ENCODE results near the gene SNAP25.

SNAP25 gene

GRCh38 chr20:10216146-10216791 is 2.4 kb upstream of the SNAP25 start:
- peak; percentile 2 for DNase-seq (ENCODE audit: low read depth, low spot score)

GRCh38 chr20:10217721-10218410 is 764 bp upstream of the SNAP25 start:
- DNase-seq (ENCODE audit: low read depth, low spot score) = peak; percentile 80

- peak; percentile 85 for DNase-seq (ENCODE audit: low read depth, low spot score)
Measured at GRCh38 chr20:10219452-10219791, 792 bp downstream of the SNAP25 start.

- no peak for DNase-seq (ENCODE audit: low read depth, low spot score)
Measured at GRCh38 chr20:10219993-10220750, 1.5 kb downstream of the SNAP25 start.

- no peak for DNase-seq (ENCODE audit: low read depth, low spot score)
Measured at GRCh38 chr20:10221021-10221420, 2.4 kb downstream of the SNAP25 start.

GRCh38 chr20:10225439-10226060 is 6.9 kb downstream of the SNAP25 start:
- peak; percentile 39 for DNase-seq (ENCODE audit: low read depth, low spot score)

GRCh38 chr20:10228330-10228729 is 9.7 kb downstream of the SNAP25 start:
- DNase-seq (ENCODE audit: low read depth, low spot score) = no peak

GRCh38 chr20:10231290-10231689 is 12.7 kb downstream of the SNAP25 start:
- no peak for DNase-seq (ENCODE audit: low read depth, low spot score)

- DNase-seq (ENCODE audit: low read depth, low spot score) = no peak
Measured at GRCh38 chr20:10236540-10237533, 18.2 kb downstream of the SNAP25 start.

- DNase-seq (ENCODE audit: low read depth, low spot score) = no peak
Measured at GRCh38 chr20:10239954-10240353, 21.3 kb downstream of the SNAP25 start.

- DNase-seq (ENCODE audit: low read depth, low spot score) = no peak
Measured at GRCh38 chr20:10240655-10241054, 22.0 kb downstream of the SNAP25 start.

GRCh38 chr20:10242166-10242565 is 23.5 kb downstream of the SNAP25 start:
- DNase-seq (ENCODE audit: low read depth, low spot score) = no peak

GRCh38 chr20:10247440-10247839 is 28.8 kb downstream of the SNAP25 start:
- DNase-seq (ENCODE audit: low read depth, low spot score) = no peak

GRCh38 chr20:10249048-10249770 is 30.6 kb downstream of the SNAP25 start:
- no peak for DNase-seq (ENCODE audit: low read depth, low spot score)

GRCh38 chr20:10249822-10250221 is 31.2 kb downstream of the SNAP25 start:
- no peak for DNase-seq (ENCODE audit: low read depth, low spot score)

- no peak for DNase-seq (ENCODE audit: low read depth, low spot score)
Measured at GRCh38 chr20:10250902-10251301, 32.3 kb downstream of the SNAP25 start.

- DNase-seq (ENCODE audit: low read depth, low spot score) = no peak
Measured at GRCh38 chr20:10253780-10254179, 35.1 kb downstream of the SNAP25 start.

GRCh38 chr20:10255846-10256245 is 37.2 kb downstream of the SNAP25 start:
- DNase-seq (ENCODE audit: low read depth, low spot score) = no peak

- DNase-seq (ENCODE audit: low read depth, low spot score) = no peak
Measured at GRCh38 chr20:10259166-10259565, 40.5 kb downstream of the SNAP25 start.

GRCh38 chr20:10260316-10260715 is 41.7 kb downstream of the SNAP25 start:
- DNase-seq (ENCODE audit: low read depth, low spot score) = no peak

Measured in ELF-1 (cell line).